Kidney capillary endothelial cell (primary cell): ENCODE results near the gene SGCA.

ENCODE experiments used
- DNase-seq: peaks from one replicate; pipeline ENCODE4 v3.0.0-alpha.2; 2018; ENCODE audit warnings: low spot score

SGCA gene

GRCh38 chr17:50134206-50135110 is 31.3 kb upstream of the SGCA start:
- no peak for DNase-seq

- no peak for DNase-seq
Measured at GRCh38 chr17:50135316-50136095, 30.3 kb upstream of the SGCA start.

GRCh38 chr17:50136096-50136687 is 29.6 kb upstream of the SGCA start:
- DNase-seq = no peak

- no peak for DNase-seq
Measured at GRCh38 chr17:50137042-50137441, 28.8 kb upstream of the SGCA start.

GRCh38 chr17:50139185-50139783 is 26.5 kb upstream of the SGCA start:
- no peak for DNase-seq

- peak; percentile 86 for DNase-seq
Measured at GRCh38 chr17:50139950-50140885, 25.6 kb upstream of the SGCA start.

GRCh38 chr17:50141026-50141744 is 24.6 kb upstream of the SGCA start:
- no peak for DNase-seq

- DNase-seq = no peak
Measured at GRCh38 chr17:50141745-50142110, 24.1 kb upstream of the SGCA start.

GRCh38 chr17:50143461-50144176 is 22.2 kb upstream of the SGCA start:
- DNase-seq = no peak

GRCh38 chr17:50144355-50144754 is 21.4 kb upstream of the SGCA start:
- no peak for DNase-seq

- DNase-seq = no peak
Measured at GRCh38 chr17:50144845-50145531, 20.8 kb upstream of the SGCA start.

GRCh38 chr17:50145532-50146229 is 20.1 kb upstream of the SGCA start:
- DNase-seq = no peak

GRCh38 chr17:50146230-50146926 is 19.4 kb upstream of the SGCA start:
- no peak for DNase-seq

GRCh38 chr17:50146927-50147665 is 18.7 kb upstream of the SGCA start:
- DNase-seq = no peak

GRCh38 chr17:50147841-50148225 is 18.0 kb upstream of the SGCA start:
- no peak for DNase-seq

- DNase-seq = no peak
Measured at GRCh38 chr17:50148226-50149090, 17.3 kb upstream of the SGCA start.

GRCh38 chr17:50149091-50149416 is 16.8 kb upstream of the SGCA start:
- no peak for DNase-seq
